IMR-90 (cell line): ENCODE measurements around the gene SPAG9. TPM values are rescaled to one million over a fixed set of nuclear protein-coding genes. Genes with fewer than 3 reads are reported as not detected.

ENCODE experiments used
- ATAC-seq: fragments of 200-7000 bp; cut with Tn5 transposase; 2 replicates; pipeline ENCODE4 v1.9.1; 2020; ENCODE audit warnings: low read depth, mild to moderate bottlenecking, moderate library complexity
- BruUV-seq: library from RNA; stranded (reverse); fragments of 400-500 nt; replicated peaks from 2 replicates; lab custom pipeline; 2021; lab: Mats Ljungman, UMichigan
- CTCF ChIA-PET: fragments of 300-600 bp; formaldehyde crosslinking; extraction: SDS; loops from one replicate; lab custom pipeline; 2021; ENCODE audit warnings: antibody characterized with exemption; lab: Yijun Ruan, JAX
- POLR2A ChIA-PET: fragments of 300-600 bp; sonication (Branson Sonifier 250); formaldehyde crosslinking; loops from one replicate; lab custom pipeline; 2022; ENCODE audit warnings: antibody characterized with exemption; ENCODE audit not compliant: unreplicated experiment; lab: Charles Lee
- DNase-seq: peaks from one replicate; pipeline ENCODE4 v3.0.0; 2013
- H2AFZ ChIP-seq: replicated peaks from 2 replicates; pipeline ENCODE3; 2013; ENCODE audit warnings: low read length, mild to moderate bottlenecking; ENCODE audit not compliant: poor library complexity
- H2AK5ac ChIP-seq: 2 replicates; pipeline ENCODE4 v1.6.1; 2013; ENCODE audit warnings: low read depth, low read length, inconsistent platforms
- H2AK9ac ChIP-seq: replicated peaks from 2 replicates; pipeline ENCODE3; 2013; ENCODE audit warnings: mild to moderate bottlenecking, low read depth, low read length, moderate library complexity; ENCODE audit not compliant: poor library complexity
- H2BK120ac ChIP-seq: 2 replicates; pipeline ENCODE4 v1.6.1; 2013; ENCODE audit warnings: low read depth, low read length, inconsistent platforms
- H2BK15ac ChIP-seq: 3 replicates; pipeline ENCODE4 v1.6.1; 2013; ENCODE audit warnings: low read depth, low read length, inconsistent platforms
- H2BK20ac ChIP-seq: 2 replicates; pipeline ENCODE4 v1.6.1; 2013; ENCODE audit warnings: low read depth, mild to moderate bottlenecking, inconsistent platforms, low read length, moderate library complexity
- H2BK5ac ChIP-seq: 2 replicates; pipeline ENCODE4 v1.6.1; 2013; ENCODE audit warnings: mild to moderate bottlenecking, low read depth, low read length, inconsistent platforms; ENCODE audit not compliant: poor library complexity, severe bottlenecking
- H3K14ac ChIP-seq: replicated peaks from 2 replicates; pipeline ENCODE4 v1.6.1; 2013; ENCODE audit warnings: low read depth, low read length, inconsistent platforms
- H3K18ac ChIP-seq: 2 replicates; pipeline ENCODE4 v1.6.1; 2013; ENCODE audit warnings: low read depth, low read length, control low read depth
- H3K23ac ChIP-seq: 2 replicates; pipeline ENCODE4 v1.6.1; 2013; ENCODE audit warnings: low read depth, low read length, inconsistent platforms
- H3K27ac ChIP-seq: 2 replicates; pipeline ENCODE4 v1.5.1; 2013; ENCODE audit warnings: mild to moderate bottlenecking, control low read depth, low read length; ENCODE audit not compliant: insufficient read depth
- H3K27me3 ChIP-seq: 2 replicates; pipeline ENCODE4 v1.6.1; 2013; ENCODE audit warnings: low read length; ENCODE audit not compliant: control insufficient read depth, insufficient read depth
- H3K36me3 ChIP-seq: 2 replicates; pipeline ENCODE4 v1.6.1; 2013; ENCODE audit warnings: low read length, mixed read lengths; ENCODE audit not compliant: control insufficient read depth, insufficient read depth
- H3K4ac ChIP-seq: 2 replicates; pipeline ENCODE4 v1.6.1; 2013; ENCODE audit warnings: low read depth, low read length, inconsistent platforms
- H3K4me1 ChIP-seq: 2 replicates; pipeline ENCODE4 v1.6.1; 2013; ENCODE audit warnings: low read length, mixed read lengths; ENCODE audit not compliant: control insufficient read depth, insufficient read depth
- H3K4me2 ChIP-seq: 2 replicates; pipeline ENCODE4 v1.6.1; 2013; ENCODE audit warnings: low read depth, mild to moderate bottlenecking, control low read depth, low read length, moderate library complexity
- H3K4me3 ChIP-seq: 2 replicates; pipeline ENCODE4 v1.5.1; 2013; ENCODE audit warnings: low read depth, mild to moderate bottlenecking, control low read depth, low read length, moderate library complexity; ENCODE audit not compliant: insufficient read depth
- H3K56ac ChIP-seq: 2 replicates; pipeline ENCODE4 v1.6.1; 2013; ENCODE audit warnings: low read length, inconsistent platforms; ENCODE audit not compliant: insufficient read depth; ENCODE audit errors: extremely low read depth
- H3K79me1 ChIP-seq, 2 experiments: 2 replicates each; pipeline ENCODE4 v1.6.1; 2013; ENCODE audit warnings: low read length in 2 of 2, inconsistent platforms in 1 of 2, low read depth in 1 of 2
- H3K9ac ChIP-seq: 2 replicates; pipeline ENCODE4 v1.6.1; 2013; ENCODE audit warnings: low read depth, low read length, control low read depth
- H3K9me1 ChIP-seq: 2 replicates; pipeline ENCODE4 v1.6.1; 2013; ENCODE audit warnings: low read length, inconsistent platforms; ENCODE audit not compliant: insufficient read depth
- H3K9me3 ChIP-seq: 2 replicates; pipeline ENCODE4 v1.6.1; 2013; ENCODE audit warnings: low read length; ENCODE audit not compliant: control insufficient read depth, insufficient read depth
- H4K20me1 ChIP-seq: 2 replicates; pipeline ENCODE4 v1.6.1; 2013; ENCODE audit warnings: low read length, inconsistent platforms; ENCODE audit not compliant: insufficient read depth
- H4K5ac ChIP-seq: 2 replicates; pipeline ENCODE4 v1.6.1; 2013; ENCODE audit warnings: mild to moderate bottlenecking, low read depth, low read length, control low read depth
- H4K8ac ChIP-seq, 2 experiments: 2 replicates each; pipeline ENCODE4 v1.6.1; 2013; ENCODE audit warnings: low read depth in 2 of 2, low read length in 2 of 2, control low read depth in 1 of 2, inconsistent platforms in 1 of 2
- H4K91ac ChIP-seq: 2 replicates; pipeline ENCODE4 v1.6.1; 2013; ENCODE audit warnings: low read depth, low read length, inconsistent platforms; ENCODE audit not compliant: insufficient read depth
- BHLHE40 ChIP-seq: fragments of 150-350 bp; IDR thresholded peaks from 2 replicates; pipeline ENCODE4 v1.6.1; 2016; ENCODE audit warnings: mild to moderate bottlenecking, low read depth, low read length
- CHD1 ChIP-seq: IDR thresholded peaks from 2 replicates; pipeline ENCODE4 v1.6.1; 2012; ENCODE audit warnings: low read depth, low read length, improper control_type of control experiment
- CTCF ChIP-seq: conservative IDR thresholded peaks from 2 replicates; pipeline ENCODE4 v1.5.1; 2012; ENCODE audit warnings: mild to moderate bottlenecking, low read depth, low read length, improper control_type of control experiment
- MAFK ChIP-seq: IDR thresholded peaks from 2 replicates; pipeline ENCODE4 v1.6.1; 2012; ENCODE audit warnings: low read depth, low read length, improper control_type of control experiment
- MAZ ChIP-seq: IDR thresholded peaks from 2 replicates; pipeline ENCODE4 v1.6.1; 2012; ENCODE audit warnings: low read depth, mild to moderate bottlenecking, low read length, improper control_type of control experiment, moderate library complexity, borderline replicate concordance
- POLR2A ChIP-seq: IDR thresholded peaks from 2 replicates; pipeline ENCODE4 v1.6.1; 2012; ENCODE audit warnings: mild to moderate bottlenecking, low read depth, low read length
- RAD21 ChIP-seq: IDR thresholded peaks from 2 replicates; pipeline ENCODE4 v1.6.1; 2012; ENCODE audit warnings: low read length, improper control_type of control experiment
- RCOR1 ChIP-seq: IDR thresholded peaks from 2 replicates; pipeline ENCODE4 v1.6.1; 2012; ENCODE audit warnings: mild to moderate bottlenecking, low read length, improper control_type of control experiment; ENCODE audit not compliant: insufficient replicate concordance
- SMC3 ChIP-seq: fragments of 150-350 bp; IDR thresholded peaks from 2 replicates; pipeline ENCODE4 v1.6.1; 2016; ENCODE audit warnings: low read depth, mild to moderate bottlenecking, antibody characterized with exemption, low read length, moderate library complexity
- WGBS, 2 experiments: methylation state at CpG; one replicate each; pipeline versions ENCODE4 v1.1.5 to v1.1.7; 2013; ENCODE audit warnings: missing lambda C conversion rate in 2 of 2; ENCODE audit not compliant: insufficient read length in 1 of 2; ENCODE audit errors: extremely low coverage in 2 of 2; 5-methylcytosine and 5-hydroxymethylcytosine counted together
- dilution Hi-C: fragments of 300-500 bp; cut with HindIII; formaldehyde crosslinking; loops from one replicate; pipeline ENCODE4 v1.14.3; 2018; ENCODE audit warnings: low sequenced_read_pairs; ENCODE audit not compliant: unreplicated experiment
- in situ Hi-C: fragments of 300-500 bp; cut with MboI; formaldehyde crosslinking; loops from 3 replicates; pipeline ENCODE4 v1.14.3; 2019; ENCODE audit warnings: low sequenced_read_pairs, inconsistent platforms, mixed read lengths
- intact Hi-C: fragments of 100-400 bp; cut with micrococcal nuclease; formaldehyde crosslinking; loops from 2 replicates; pipeline ENCODE4 v1.10.0; 2022
- polyA plus RNA-seq, 3 experiments: library from polyadenylated mRNA; depleted of rRNA; stranded (reverse); fragments of >200 nt; gene quantifications; 2 replicates each; pipeline ENCODE4 v1.2.3, GENCODE V29; 2012; ENCODE audit warnings: low replicate concordance in 1 of 3
- total RNA-seq: library from RNA; depleted of rRNA; stranded (reverse); fragments of >200 nt; gene quantifications from 2 replicates; pipeline ENCODE4 v1.2.3, GENCODE V29; 2012

SPAG9 gene
- total and polyA plus RNA-seq, 2 of the 4 experiments (the other 2 are of a cell fraction): 26.7 to 75.5 TPM

DNA sequence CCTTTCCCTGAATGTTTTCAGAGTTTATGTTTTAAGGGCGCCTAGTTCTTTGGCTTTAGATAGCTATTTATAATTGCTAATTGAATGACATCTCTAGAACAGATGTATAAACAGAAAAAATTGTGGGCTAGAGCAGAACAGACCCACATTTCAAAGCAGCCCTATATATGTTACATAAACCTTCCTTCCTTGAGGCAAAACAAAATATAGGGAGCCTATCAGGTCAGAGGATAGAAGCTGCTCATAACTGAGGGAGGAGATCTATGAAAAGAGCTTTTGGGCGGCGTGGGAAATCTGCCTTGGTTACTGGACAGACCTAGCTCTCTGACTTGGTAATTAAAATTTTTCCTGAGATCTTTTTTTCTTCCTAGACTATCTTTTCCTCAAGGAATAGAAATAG is 68.4 kb downstream of the SPAG9 start:
- Histone ChIP-seq H4K8ac (no peak overlapping the region), H3K9me1 (no peaks in the 10 kb centered on the region; the same call in 1 of the 2 replicates), H3K4ac (no peak overlapping the region), H3K36me3 (no peaks in the 10 kb centered on the region), H2BK20ac (no peak overlapping the region), H4K5ac (no peak overlapping the region), H4K91ac (no peak overlapping the region), H2AK5ac (no peak overlapping the region), H4K20me1 (peaks cover 5% of the 10 kb centered on the region), H3K4me2 (no peak overlapping the region), H3K27ac (no peak overlapping the region), H2BK15ac (no peak overlapping the region), H2AK9ac (no peak overlapping the region), H3K27me3 (no peaks in the 10 kb centered on the region), H3K9ac (no peak overlapping the region), H2BK120ac (no peak overlapping the region), H3K4me3 (no peak overlapping the region), H3K14ac (no peak overlapping the region), H3K79me1 (peaks cover 14 to 30% of the 10 kb centered on the region in 2 experiments), H3K18ac (no peak overlapping the region), H2BK5ac (no peak overlapping the region), H3K23ac (no peak overlapping the region), H3K56ac (no peak overlapping the region), H3K9me3 (no peaks in the 10 kb centered on the region), H2AFZ (no peak overlapping the region), H3K4me1 (peaks cover 3% of the 10 kb centered on the region; the same call in 1 of the 2 replicates)
- ChIA-PET CTCF (no interaction called here), POLR2A (no interaction called here)
- ATAC-seq: no peak
- no TSS peak for BruUV-seq
- no peak for DNase-seq
- dilution Hi-C loops: no loop called here
- in situ Hi-C loops: no loop called here
- intact Hi-C loops: no loop called here
- no peak for TF ChIP-seq CTCF
- no peak for TF ChIP-seq RAD21
- TF ChIP-seq MAZ: no peak
- no peak for TF ChIP-seq RCOR1
- TF ChIP-seq BHLHE40: no peak
- TF ChIP-seq SMC3: no peak
- no peak for TF ChIP-seq MAFK
- no peak for TF ChIP-seq POLR2A
- TF ChIP-seq CHD1: no peak
- WGBS, 2 experiments: no CpG with 5 or more reads among the region's 3 CpGs
